GM21619 (cell line): ENCODE data around the gene NEUROD2.

ENCODE experiments used
- ATAC-seq: cut with Tn5 transposase; IDR thresholded peaks from one replicate; pipeline ENCODE4 v1.9.1; 2021; ENCODE audit not compliant: unreplicated experiment

Gene NEUROD2

DNA sequence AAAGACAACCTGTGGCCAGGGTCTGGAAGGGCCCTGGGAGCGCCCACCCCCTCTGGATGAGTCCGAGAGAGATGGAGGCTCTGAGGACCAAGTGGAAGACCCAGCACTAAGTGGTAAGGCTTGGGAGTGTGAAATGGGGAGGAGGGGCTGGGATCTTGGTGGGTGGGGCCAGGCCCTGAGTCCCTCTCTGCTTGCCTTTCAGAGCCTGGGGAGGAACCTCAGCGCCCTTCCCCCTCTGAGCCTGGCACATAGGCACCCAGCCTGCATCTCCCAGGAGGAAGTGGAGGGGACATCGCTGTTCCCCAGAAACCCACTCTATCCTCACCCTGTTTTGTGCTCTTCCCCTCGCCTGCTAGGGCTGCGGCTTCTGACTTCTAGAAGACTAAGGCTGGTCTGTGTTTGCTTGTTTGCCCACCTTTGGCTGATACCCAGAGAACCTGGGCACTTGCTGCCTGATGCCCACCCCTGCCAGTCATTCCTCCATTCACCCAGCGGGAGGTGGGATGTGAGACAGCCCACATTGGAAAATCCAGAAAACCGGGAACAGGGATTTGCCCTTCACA is 28.0 kb upstream of the NEUROD2 start:
- ATAC-seq = no peak

DNA sequence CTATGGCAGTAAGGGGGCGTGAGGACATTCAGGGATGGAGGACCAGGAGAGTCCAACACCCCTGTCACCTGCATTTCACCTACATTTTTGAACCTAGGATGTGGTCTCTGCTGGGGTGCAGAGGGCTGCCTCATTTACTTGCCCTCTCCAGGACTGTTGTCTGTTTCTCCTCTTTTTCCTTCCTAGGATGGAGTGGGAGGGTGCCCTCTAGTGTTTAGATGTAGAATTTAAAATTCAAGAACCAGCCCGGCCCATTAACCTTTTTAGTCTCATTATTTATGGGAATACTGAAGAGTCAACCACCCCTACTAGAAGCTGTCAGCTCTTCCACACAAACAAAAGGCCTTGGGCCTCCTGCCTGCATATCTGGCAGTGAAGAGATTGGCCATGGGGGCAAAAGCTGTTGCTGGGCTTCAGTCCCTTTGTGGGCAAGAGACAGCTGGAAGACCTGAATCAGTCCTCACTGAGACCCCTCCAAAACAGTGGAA is 26.7 kb upstream of the NEUROD2 start:
- ATAC-seq = no peak

GRCh38 chr17:39633570-39634183 is 26.0 kb upstream of the NEUROD2 start:
- no peak for ATAC-seq

GRCh38 chr17:39632153-39632941 is 24.6 kb upstream of the NEUROD2 start:
- no peak for ATAC-seq

GRCh38 chr17:39631403-39631802 is 23.7 kb upstream of the NEUROD2 start:
- ATAC-seq = no peak

DNA sequence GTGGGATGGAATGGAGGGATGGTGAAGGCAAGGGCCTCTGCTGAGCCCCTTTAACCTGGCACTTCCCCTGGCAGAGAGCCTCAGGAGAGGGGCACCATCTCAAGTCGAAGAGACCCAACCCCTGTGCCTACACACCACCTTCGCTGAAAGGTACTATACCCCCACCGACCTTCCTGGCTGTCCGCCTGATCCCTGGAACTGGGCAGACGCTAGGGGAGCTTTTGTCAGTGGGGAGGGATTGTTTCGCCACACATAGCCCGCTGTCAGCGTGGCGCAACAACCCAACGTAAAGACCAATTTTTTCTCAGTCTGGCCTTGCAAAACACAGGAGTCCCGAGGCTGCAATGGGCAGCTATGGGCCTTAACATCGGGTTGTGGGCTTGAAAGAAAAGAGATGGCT is 22.2 kb upstream of the NEUROD2 start:
- ATAC-seq = no peak

DNA sequence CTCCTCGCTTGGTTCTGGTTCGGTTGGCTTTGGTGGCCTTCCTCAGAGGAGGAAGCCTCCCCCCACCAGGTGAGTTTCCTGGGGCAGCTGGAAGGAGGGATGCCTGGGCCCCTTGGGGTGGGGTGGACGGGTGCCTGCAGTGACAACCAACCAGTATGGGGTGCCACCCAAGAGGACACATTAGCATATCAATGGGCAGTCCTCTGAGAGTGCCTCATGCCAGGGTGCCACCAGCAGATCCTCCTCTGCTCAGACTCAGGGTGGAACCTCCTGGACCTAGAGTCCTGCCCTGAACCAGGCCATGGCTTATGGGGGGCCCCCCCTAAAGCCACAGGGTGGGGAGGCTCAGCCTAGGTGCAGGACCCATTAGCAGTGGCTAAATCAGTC is 21.8 kb upstream of the NEUROD2 start:
- no peak for ATAC-seq

- ATAC-seq = no peak
Measured at GRCh38 chr17:39628655-39629493, 21.2 kb upstream of the NEUROD2 start.

DNA sequence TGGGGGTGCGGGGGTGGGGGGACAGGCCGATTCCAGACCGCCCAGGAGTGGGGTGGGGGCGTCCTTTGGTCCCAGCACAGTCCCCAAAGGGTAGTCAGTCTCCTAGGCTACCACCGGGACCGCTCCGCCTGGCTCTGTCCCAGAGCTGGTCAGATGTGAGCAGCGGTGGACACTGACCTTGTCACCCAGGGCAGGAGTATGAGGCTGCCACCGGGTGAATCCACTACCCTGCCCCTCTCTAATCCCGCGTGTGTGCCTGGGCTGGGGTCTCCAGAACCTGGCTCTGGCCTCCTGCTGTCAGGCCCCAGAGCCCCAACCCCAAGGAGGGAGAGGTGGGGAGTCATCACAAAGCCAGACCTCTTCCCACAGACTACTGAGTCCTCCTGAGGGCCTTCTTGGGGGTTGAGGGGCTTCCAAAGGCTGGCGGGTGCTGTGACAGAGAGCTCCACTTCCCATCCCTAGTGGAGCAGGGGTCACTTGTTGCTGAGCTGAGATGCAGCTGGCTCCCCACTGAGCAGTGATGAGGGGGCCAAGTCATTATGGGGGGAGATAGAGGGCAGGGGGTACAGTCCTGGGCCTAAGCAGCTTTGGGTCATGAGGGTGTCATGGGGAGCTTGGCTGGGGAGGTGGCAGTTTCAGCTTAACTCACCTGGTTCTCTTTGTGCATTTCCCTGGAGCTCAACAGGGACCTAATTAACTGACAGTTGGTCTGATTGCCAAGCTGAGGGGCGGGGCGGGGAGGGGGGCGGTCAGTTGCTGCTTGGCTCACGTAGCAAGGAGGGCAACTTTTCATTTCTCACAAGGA is 20.2 kb upstream of the NEUROD2 start:
- no peak for ATAC-seq

DNA sequence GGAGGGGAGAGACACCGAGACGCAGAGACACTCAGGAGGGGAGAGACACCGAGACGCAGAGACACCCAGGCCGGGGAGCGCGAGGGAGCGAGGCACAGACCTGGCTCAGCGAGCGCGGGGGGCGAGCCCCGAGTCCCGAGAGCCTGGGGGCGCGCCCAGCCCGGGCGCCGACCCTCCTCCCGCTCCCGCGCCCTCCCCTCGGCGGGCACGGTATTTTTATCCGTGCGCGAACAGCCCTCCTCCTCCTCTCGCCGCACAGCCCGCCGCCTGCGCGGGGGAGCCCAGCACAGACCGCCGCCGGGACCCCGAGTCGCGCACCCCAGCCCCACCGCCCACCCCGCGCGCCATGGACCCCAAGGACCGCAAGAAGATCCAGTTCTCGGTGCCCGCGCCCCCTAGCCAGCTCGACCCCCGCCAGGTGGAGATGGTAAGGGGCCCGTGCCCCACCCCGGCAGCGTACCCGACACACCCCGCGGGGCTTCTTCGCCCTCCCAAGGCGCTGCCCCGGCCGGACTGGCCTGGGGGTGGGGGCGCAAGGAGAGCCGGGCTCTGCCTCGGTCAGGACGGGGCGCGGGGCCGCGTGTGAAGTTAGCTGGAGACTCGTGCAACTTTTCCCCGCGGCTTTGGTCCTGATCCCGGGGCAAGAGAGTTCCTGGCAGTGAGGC is 19.5 kb upstream of the NEUROD2 start:
- ATAC-seq = no peak

GRCh38 chr17:39626171-39627046 is 18.7 kb upstream of the NEUROD2 start, which contains the start of gene PPP1R1B:
PPP1R1B (plus strand) TSS chr17:39626952; CDS start chr17:39627393, 441 bp downstream.
- no peak for ATAC-seq

- no peak for ATAC-seq
Measured at GRCh38 chr17:39625198-39625785, 17.6 kb upstream of the NEUROD2 start.

DNA sequence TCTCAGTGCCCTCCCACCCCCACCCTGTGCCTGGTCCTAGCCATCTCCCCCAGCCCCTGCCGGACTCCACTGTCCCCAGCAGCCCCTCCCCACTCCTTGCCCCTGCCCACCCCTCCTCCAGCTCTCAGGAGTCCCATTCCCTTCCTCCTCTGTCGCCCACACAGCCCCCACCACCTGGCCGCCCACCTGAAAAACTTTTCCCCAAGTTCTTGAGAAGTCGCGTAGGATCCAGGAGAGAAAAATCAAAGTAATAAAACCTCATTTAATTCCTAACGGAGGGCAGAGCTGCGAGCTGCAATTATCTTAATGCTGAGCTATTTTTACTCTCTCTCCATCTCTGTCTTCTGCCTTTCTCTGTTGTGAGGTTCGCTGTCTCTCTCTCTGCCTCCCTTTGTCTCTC is 16.6 kb upstream of the NEUROD2 start:
- ATAC-seq = no peak

DNA sequence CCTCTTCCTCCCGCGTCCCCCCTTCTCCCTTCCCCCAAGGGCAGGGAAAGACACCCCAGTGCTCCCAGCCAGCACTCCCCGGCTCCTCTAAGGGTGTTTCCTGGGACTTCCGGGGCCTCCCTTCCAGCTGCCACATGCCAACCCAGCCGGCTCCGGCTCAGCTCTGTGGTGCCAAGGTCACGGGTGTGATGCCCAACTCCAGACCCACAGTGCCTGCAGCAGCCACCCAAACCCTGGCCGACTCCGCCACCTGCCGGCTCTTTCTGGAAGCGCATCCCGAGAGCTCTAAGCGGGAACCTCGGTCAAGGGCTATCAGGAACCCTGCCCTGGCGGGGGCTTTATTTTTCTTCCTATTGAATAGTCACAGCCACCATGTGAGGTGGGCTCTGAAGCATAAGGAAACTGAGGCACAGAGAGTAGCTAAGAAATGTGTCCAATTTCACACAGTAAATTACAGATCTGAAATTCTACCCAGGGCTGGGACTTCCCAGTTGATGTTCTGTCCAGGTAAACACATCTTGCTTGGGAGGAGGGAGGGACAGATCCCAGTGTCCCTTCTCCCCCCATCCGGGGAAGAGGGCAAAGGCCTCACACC is 15.7 kb upstream of the NEUROD2 start:
- no peak for ATAC-seq

DNA sequence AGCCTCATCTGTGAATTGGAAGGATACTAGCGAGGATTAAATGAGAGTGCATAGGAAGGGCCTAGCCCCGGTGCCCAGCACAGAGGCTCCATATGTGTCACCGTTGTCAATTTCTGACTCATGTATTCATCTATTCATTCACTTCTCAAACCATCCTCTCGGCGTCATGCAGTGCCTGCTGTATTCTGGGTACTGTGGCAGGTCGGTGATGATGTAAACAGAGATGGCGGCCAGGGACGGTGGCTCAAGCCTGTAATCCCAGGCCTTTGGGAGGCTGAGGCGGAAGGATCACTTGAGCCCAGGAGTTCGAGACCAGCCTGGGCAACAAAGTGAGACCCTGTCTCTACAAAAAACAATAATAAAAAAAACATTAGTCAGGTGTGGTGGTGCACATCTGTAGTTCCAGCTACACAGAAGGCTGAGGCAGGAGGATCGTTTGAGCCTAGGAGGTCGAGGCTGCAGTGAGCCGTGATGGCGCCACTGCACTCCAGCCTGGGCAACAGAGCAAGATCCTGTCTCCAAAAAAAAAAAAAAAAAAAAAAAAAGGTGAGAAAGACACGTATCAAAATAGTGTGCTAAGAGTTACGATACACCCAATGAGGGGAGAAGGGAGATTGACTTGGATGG is 14.8 kb upstream of the NEUROD2 start:
- ATAC-seq = peak; percentile 45

DNA sequence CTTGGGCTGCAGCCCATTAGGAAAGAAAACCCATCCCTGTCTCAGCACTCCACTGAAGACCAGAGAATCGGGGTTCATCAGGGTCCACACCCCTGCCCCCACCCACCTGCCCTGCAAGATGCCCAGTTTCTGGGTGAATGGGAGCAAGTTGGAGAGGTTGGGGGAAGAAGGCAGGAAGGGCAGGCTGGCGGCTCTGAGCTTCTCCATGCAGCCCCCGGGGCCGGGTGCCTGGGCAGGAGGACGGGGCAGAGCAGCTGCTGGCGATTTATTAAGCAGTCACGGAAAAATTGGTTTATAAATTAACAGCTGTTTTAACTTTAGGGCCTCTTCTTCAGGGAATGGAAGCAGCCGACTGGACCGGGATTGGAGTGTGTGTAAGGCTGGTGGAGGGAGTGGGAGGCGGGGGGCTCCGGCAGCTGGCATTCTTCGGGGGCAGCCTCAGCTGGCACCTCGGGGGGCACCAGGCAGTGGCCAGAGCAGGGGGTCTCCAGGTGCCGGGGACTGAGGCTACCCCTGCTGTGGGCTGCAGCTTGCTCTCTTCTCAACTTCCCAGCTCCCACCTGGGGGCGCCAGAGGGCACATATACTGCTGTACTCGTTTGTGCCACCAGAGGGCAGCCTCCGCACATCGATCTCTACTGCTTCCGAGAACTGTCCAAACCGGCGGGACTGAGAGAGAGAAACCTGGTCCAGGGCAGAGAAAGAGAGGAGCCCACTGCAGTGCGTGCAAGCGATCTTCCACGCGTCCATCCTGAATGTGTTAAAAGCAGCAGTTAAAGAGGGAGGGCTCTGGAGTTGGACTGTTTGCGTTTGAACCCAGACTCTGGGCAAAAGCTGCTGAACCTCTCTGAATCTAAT is 14.0 kb upstream of the NEUROD2 start:
- ATAC-seq = peak; percentile 46

DNA sequence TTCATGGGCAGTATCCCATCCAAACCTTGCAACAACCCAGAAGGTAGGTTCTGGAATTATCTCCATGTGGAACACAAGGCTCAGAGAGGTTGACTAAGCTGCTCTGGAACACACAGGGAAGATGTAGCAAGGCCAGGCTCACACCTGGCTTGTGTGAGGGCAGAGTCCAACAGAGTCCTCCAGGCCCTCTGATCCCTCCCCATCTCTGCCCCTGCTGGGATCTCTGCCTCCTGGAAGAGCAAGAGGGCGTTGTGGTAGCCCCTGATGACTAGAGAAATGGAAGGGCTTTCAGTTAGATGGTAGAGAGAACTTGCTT is 12.0 kb upstream of the NEUROD2 start:
- ATAC-seq = no peak
